Measurements from ENCODE around the gene ACER2. TPM values are rescaled to one million over a fixed set of nuclear protein-coding genes. Genes with fewer than 3 reads are reported as not detected.

Gene ACER2
- total and polyA plus RNA-seq, 2 experiments from 2014 or later = 0.24 to 1.9 TPM

DNA sequence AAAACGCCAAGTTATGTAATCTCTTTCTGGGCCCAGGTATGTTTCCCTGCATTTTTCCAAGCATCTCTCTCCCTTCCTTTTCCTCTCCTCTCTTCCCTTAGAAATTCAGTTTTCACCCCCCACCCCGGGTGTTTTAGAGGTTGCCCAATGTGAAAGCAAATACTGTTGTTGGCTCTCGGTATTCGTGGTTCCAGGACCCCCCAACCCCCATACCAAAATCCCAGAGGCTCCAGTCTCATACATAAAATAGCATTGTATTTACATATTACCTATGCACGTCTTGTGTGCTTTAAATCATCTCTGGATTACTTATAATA is 48.8 kb downstream of the ACER2 start:
- TF ChIP-seq, protein P1, sequence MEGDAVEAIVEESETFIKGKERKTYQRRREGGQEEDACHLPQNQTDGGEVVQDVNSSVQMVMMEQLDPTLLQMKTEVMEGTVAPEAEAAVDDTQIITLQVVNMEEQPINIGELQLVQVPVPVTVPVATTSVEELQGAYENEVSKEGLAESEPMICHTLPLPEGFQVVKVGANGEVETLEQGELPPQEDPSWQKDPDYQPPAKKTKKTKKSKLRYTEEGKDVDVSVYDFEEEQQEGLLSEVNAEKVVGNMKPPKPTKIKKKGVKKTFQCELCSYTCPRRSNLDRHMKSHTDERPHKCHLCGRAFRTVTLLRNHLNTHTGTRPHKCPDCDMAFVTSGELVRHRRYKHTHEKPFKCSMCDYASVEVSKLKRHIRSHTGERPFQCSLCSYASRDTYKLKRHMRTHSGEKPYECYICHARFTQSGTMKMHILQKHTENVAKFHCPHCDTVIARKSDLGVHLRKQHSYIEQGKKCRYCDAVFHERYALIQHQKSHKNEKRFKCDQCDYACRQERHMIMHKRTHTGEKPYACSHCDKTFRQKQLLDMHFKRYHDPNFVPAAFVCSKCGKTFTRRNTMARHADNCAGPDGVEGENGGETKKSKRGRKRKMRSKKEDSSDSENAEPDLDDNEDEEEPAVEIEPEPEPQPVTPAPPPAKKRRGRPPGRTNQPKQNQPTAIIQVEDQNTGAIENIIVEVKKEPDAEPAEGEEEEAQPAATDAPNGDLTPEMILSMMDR (IDR thresholded peaks at IDR 0.05; ENCODE audit: low read depth, low read length) = no peak
- H3K4me1 ChIP-seq (ENCODE audit: low read depth) = peaks cover 7% of the 10 kb centered on the region
- no peaks in the 10 kb centered on the region for H3K36me3 ChIP-seq
- H3K9me3 ChIP-seq (ENCODE audit: low read depth) = no peaks in the 10 kb centered on the region
- H3K27me3 ChIP-seq = no peaks in the 10 kb centered on the region
- no peak overlapping the region for H3K4me3 ChIP-seq
- H3K27ac ChIP-seq = no peak overlapping the region
- DNase-seq (ENCODE audit: low read depth in 1 of 2, low spot score in 1 of 2) = no peak

DNA sequence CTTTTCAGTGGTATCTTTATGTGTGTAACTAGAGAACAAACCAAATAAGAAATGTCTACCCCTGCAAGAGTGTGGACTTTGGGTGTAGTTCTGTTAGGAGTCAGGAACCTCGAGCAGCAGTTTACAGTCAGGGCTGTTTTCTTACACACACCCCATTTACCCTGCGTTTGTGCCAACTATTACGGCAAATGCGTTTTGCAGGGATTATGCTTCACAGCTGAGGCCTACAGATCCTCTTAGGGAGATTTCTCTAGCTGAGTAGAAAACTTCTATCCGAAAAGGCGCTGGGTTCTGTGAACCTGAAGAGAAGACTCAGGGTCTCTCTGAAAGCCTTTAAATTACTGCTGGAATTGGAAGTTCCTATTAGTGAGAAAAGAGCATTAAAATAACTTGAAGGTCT is 51.4 kb downstream of the ACER2 start:
- no peaks in the 10 kb centered on the region for H3K27me3 ChIP-seq
- no peak for DNase-seq (ENCODE audit: low read depth in 1 of 2, low spot score in 1 of 2)
- no peak overlapping the region for H3K4me3 ChIP-seq
- no peaks in the 10 kb centered on the region for H3K9me3 ChIP-seq (ENCODE audit: low read depth)
- H3K27ac ChIP-seq = no peak overlapping the region
- H3K4me1 ChIP-seq (ENCODE audit: low read depth) = peaks cover 7% of the 10 kb centered on the region
- no peaks in the 10 kb centered on the region for H3K36me3 ChIP-seq
- TF ChIP-seq, protein P1 (IDR thresholded peaks at IDR 0.05; ENCODE audit: low read depth, low read length) = no peak

DNA sequence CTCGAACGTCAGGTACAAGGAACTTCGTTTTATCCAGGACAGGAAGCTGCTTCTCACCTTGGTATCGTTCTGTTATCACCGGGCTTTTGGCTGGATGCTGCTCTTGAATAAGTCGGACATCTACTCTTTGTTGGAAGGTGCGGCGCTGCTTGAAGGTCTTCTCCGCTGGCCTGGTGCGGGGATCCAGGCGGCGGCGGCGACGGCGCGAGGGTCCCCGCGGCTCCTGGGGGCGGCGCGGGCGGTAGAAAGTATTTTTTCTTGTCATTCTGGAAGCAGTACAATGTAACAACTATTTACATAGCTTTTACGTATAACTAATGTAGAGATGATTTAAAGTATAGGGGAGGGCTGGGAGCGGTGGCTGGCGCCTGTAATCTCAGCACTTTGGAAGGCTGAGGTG is 52.3 kb downstream of the ACER2 start:
- H3K36me3 ChIP-seq = no peaks in the 10 kb centered on the region
- no peak overlapping the region for H3K27ac ChIP-seq
- H3K27me3 ChIP-seq = no peaks in the 10 kb centered on the region
- no peaks in the 10 kb centered on the region for H3K9me3 ChIP-seq (ENCODE audit: low read depth)
- peaks cover 7% of the 10 kb centered on the region for H3K4me1 ChIP-seq (ENCODE audit: low read depth)
- no peak for DNase-seq (ENCODE audit: low read depth in 1 of 2, low spot score in 1 of 2)
- TF ChIP-seq, protein P1 (IDR thresholded peaks at IDR 0.05; ENCODE audit: low read depth, low read length) = no peak
- no peak overlapping the region for H3K4me3 ChIP-seq

DNA sequence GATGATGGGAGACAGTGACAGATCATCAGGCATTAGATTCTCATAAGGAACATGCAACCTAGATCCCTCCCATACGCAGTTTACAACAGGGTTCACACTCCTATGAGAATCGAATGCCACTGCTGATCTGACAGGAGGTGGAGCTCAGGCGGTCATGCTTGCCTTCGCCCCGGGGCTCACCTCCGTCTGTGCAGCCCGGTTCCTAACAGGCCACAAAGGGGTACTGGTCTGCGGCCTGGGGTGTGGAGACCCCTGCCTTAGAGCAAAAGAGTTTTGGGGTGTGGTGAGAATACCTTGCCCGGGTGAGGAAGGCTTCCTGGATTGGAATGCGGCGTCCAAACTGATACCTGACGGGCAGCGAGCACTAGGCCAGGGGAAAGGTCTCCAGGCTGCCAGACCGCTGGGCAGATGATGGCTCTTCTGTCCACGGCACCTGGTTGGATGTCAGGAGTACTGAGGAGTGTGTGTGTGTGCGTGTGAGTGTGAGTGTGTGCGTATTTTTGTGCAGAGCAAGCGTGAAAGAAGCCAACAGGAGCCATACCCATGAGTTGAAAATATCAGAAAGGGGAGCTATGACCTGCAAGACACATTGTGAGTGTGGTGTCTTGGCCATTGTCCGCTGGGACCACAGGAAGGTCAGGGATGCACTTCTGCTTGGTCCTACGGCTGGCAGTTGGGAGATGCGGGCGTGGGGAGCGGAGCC is 55.4 kb downstream of the ACER2 start:
- H3K27me3 ChIP-seq = no peaks in the 10 kb centered on the region

DNA sequence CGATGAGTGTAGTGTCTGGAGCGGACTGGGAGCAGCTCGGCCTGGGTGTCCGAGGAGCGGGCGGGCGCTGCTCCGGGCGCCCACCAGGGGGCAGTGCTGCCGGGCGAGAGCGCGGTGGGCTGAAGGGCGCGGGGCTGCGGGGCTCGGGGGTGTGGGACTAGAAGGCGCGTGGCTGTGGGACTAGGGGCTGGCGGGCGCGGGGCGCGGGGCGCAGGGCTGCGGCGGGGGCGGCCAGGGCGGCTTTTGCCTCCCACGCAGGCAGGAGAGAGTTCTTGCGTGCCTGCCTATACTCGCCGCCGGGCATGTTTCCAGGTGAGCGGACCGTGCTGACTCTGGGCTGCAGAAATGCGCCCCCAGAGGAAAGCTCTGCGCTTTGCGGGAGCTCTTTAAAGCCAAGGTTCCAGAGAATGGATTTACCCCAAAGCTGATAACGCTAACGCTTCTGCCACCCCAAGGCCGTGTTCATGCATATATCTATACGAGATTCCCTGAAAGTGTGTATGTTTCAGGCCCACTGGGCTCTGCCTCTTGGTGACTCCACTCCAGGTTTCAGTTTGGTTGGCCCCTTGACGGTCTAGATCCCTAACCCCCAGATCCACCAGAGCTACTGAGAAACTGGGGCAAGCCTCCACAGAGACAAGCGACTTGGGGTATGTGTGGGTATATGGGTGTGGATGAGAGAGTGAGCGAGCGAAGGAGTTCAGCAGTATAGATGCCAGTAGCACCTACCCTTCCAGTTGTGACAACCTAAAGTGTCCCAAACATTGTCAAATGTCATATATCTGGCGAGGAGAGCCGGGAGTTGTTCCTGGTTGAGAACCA is 56.2 kb downstream of the ACER2 start:
- DNase-seq (ENCODE audit: low read depth in 1 of 2, low spot score in 1 of 2) = peak; percentile 73 to 88
- no peaks in the 10 kb centered on the region for H3K4me1 ChIP-seq (ENCODE audit: low read depth)
- no peaks in the 10 kb centered on the region for H3K9me3 ChIP-seq (ENCODE audit: low read depth)
- TF ChIP-seq, protein P1 (IDR thresholded peaks at IDR 0.05; ENCODE audit: low read depth, low read length) = peak; percentile 68
- no peaks in the 10 kb centered on the region for H3K36me3 ChIP-seq
- H3K27me3 ChIP-seq = no peaks in the 10 kb centered on the region
- no peak overlapping the region for H3K27ac ChIP-seq
- H3K4me3 ChIP-seq = peak overlapping the region; percentile 47

More for the DNA sequence above, 55.4 kb downstream of the ACER2 start:
- H3K27ac ChIP-seq = no peak overlapping the region
- H3K36me3 ChIP-seq = no peaks in the 10 kb centered on the region
- DNase-seq (ENCODE audit: low read depth in 1 of 2, low spot score in 1 of 2) = no peak
- no peaks in the 10 kb centered on the region for H3K9me3 ChIP-seq (ENCODE audit: low read depth)
- H3K4me3 ChIP-seq = no peak overlapping the region
- no peaks in the 10 kb centered on the region for H3K4me1 ChIP-seq (ENCODE audit: low read depth)
- TF ChIP-seq, protein P1 (IDR thresholded peaks at IDR 0.05; ENCODE audit: low read depth, low read length) = no peak

Measured in cardiac muscle cell (in vitro differentiated cells and primary cell).